Measurements from ENCODE around the gene SLC52A3.

Gene SLC52A3

DNA sequence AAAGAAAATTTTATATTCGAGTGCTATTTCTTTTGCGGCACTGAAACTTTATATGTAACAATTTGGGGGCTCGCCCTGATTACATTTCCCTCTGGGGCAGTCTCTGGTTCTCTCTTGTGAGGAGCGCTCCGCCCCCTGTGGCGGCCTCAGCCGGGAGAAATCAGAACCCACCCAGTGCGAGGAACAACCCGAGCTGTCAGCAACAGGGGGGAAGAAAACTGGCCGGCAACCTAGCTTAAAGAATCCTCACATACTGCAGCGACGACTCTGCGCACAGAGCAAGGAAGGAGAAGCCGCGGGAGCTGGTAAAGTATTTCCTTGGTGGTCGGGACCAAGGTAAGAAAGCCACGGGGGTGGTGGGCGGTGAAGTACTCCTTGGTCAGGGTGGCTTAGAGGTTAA lies 23.9 kb upstream of the SLC52A3 start:
- no peaks in the 10 kb centered on the region for H3K36me3 ChIP-seq (replicated peaks; ENCODE audit: insufficient read depth, low read length)
- H3K79me2 ChIP-seq (ENCODE audit: low read length): no peaks in the 10 kb centered on the region
- H3F3A ChIP-seq (ENCODE audit: insufficient read depth, low read length): no peaks in the 10 kb centered on the region
- no peak overlapping the region for H3K4me3 ChIP-seq (ENCODE audit: low read length)
- H3K27ac ChIP-seq (ENCODE audit: low read length): no peak overlapping the region
- peaks cover 6% of the 10 kb centered on the region for H3K27me3 ChIP-seq (replicated peaks; ENCODE audit: insufficient read depth, low read length)
- DNase-seq: no peak
- H3K4me2 ChIP-seq (ENCODE audit: low read depth, low read length): no peak overlapping the region
- H3K4me1 ChIP-seq (ENCODE audit: low read length): no peaks in the 10 kb centered on the region
- no peak overlapping the region for H3K9ac ChIP-seq (ENCODE audit: low read length)
- no peak overlapping the region for H2AFZ ChIP-seq (ENCODE audit: low read length)
- H3K9me3 ChIP-seq (replicated peaks; ENCODE audit: insufficient read depth, low read length): no peaks in the 10 kb centered on the region
- H3K9me2 ChIP-seq (replicated peaks; ENCODE audit: insufficient read depth, low read length): no peaks in the 10 kb centered on the region
- no peaks in the 10 kb centered on the region for H4K20me1 ChIP-seq (ENCODE audit: insufficient read depth, low read length)
- TF ChIP-seq, protein P1, sequence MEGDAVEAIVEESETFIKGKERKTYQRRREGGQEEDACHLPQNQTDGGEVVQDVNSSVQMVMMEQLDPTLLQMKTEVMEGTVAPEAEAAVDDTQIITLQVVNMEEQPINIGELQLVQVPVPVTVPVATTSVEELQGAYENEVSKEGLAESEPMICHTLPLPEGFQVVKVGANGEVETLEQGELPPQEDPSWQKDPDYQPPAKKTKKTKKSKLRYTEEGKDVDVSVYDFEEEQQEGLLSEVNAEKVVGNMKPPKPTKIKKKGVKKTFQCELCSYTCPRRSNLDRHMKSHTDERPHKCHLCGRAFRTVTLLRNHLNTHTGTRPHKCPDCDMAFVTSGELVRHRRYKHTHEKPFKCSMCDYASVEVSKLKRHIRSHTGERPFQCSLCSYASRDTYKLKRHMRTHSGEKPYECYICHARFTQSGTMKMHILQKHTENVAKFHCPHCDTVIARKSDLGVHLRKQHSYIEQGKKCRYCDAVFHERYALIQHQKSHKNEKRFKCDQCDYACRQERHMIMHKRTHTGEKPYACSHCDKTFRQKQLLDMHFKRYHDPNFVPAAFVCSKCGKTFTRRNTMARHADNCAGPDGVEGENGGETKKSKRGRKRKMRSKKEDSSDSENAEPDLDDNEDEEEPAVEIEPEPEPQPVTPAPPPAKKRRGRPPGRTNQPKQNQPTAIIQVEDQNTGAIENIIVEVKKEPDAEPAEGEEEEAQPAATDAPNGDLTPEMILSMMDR (IDR thresholded peaks at IDR 0.05; ENCODE audit: low read length): no peak
- TF ChIP-seq EZH2 (optimal IDR thresholded peaks at IDR 0.05; ENCODE audit: low read depth, low read length) (no peak), EZH2phosphoT487 (IDR thresholded peaks at IDR 0.05; ENCODE audit: low read length) (no peak)

DNA sequence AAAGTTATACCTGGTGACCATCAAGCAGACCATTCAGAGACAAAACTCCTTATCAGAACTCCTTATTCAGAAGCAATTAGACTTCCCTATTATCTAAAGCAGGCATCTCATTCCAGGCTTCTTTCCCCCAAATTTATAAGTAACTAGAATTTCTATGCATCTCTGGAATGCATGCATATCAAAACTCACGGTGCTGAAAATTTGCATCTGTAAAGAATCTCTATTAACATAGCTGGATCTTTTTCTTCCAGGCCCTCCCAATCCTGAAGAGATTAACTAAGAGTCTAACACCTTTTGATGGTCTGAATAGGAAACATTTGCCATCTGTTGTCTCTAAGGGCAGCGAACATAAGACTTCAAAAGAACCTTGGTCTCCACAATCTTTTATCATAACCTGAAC lies 22.8 kb upstream of the SLC52A3 start:
- no peak for DNase-seq
- Histone ChIP-seq H3K9me2 (replicated peaks; ENCODE audit: insufficient read depth, low read length) (no peaks in the 10 kb centered on the region), H3F3A (ENCODE audit: insufficient read depth, low read length) (no peaks in the 10 kb centered on the region), H3K79me2 (ENCODE audit: low read length) (no peaks in the 10 kb centered on the region), H2AFZ (ENCODE audit: low read length) (no peak overlapping the region), H3K27me3 (replicated peaks; ENCODE audit: insufficient read depth, low read length) (peaks cover 6% of the 10 kb centered on the region), H3K9ac (ENCODE audit: low read length) (no peak overlapping the region), H3K9me3 (replicated peaks; ENCODE audit: insufficient read depth, low read length) (no peaks in the 10 kb centered on the region), H3K27ac (ENCODE audit: low read length) (no peak overlapping the region), H4K20me1 (ENCODE audit: insufficient read depth, low read length) (no peaks in the 10 kb centered on the region), H3K36me3 (replicated peaks; ENCODE audit: insufficient read depth, low read length) (no peaks in the 10 kb centered on the region), H3K4me1 (ENCODE audit: low read length) (no peaks in the 10 kb centered on the region), H3K4me3 (ENCODE audit: low read length) (no peak overlapping the region), H3K4me2 (ENCODE audit: low read depth, low read length) (no peak overlapping the region)
- TF ChIP-seq, protein P1 (IDR thresholded peaks at IDR 0.05; ENCODE audit: low read length): no peak
- TF ChIP-seq EZH2 (optimal IDR thresholded peaks at IDR 0.05; ENCODE audit: low read depth, low read length) (no peak), EZH2phosphoT487 (IDR thresholded peaks at IDR 0.05; ENCODE audit: low read length) (no peak)

GRCh38 chr20:787825-788224 lies 19.5 kb upstream of the SLC52A3 start:
- Histone ChIP-seq H3K27me3 (replicated peaks; ENCODE audit: insufficient read depth, low read length) (no peaks in the 10 kb centered on the region), H3K4me3 (ENCODE audit: low read length) (no peak overlapping the region), H3K4me1 (ENCODE audit: low read length) (no peaks in the 10 kb centered on the region), H3K79me2 (ENCODE audit: low read length) (no peaks in the 10 kb centered on the region), H3F3A (ENCODE audit: insufficient read depth, low read length) (no peaks in the 10 kb centered on the region), H3K9ac (ENCODE audit: low read length) (no peak overlapping the region), H4K20me1 (ENCODE audit: insufficient read depth, low read length) (no peaks in the 10 kb centered on the region), H3K36me3 (replicated peaks; ENCODE audit: insufficient read depth, low read length) (no peaks in the 10 kb centered on the region), H2AFZ (ENCODE audit: low read length) (no peak overlapping the region), H3K9me3 (replicated peaks; ENCODE audit: insufficient read depth, low read length) (no peaks in the 10 kb centered on the region), H3K9me2 (replicated peaks; ENCODE audit: insufficient read depth, low read length) (no peaks in the 10 kb centered on the region), H3K4me2 (ENCODE audit: low read depth, low read length) (no peak overlapping the region), H3K27ac (ENCODE audit: low read length) (no peak overlapping the region)
- no peak for DNase-seq
- TF ChIP-seq, protein P1 (IDR thresholded peaks at IDR 0.05; ENCODE audit: low read length): no peak
- no peak for TF ChIP-seq EZH2 (optimal IDR thresholded peaks at IDR 0.05; ENCODE audit: low read depth, low read length)
- TF ChIP-seq EZH2phosphoT487 (IDR thresholded peaks at IDR 0.05; ENCODE audit: low read length): no peak
